Panc1 (cell line): Measurements from ENCODE around the gene SYTL1. TPM values are rescaled to one million over a fixed set of nuclear protein-coding genes. Genes with fewer than 3 reads are reported as not detected.

ENCODE experiments used
- ATAC-seq: fragments of 200-7000 bp; cut with Tn5 transposase; 2 replicates; pipeline ENCODE4 v1.9.1; 2020; ENCODE audit warnings: mild to moderate bottlenecking, moderate library complexity
- BruUV-seq: library from RNA; stranded (reverse); fragments of 400-500 nt; replicated peaks from 2 replicates; lab custom pipeline; 2021; lab: Mats Ljungman, UMichigan
- CTCF ChIA-PET: fragments of 300-600 bp; sonication (Branson Sonifier 250); formaldehyde crosslinking; loops from one replicate; lab custom pipeline; 2022; ENCODE audit warnings: antibody characterized with exemption; lab: Charles Lee
- POLR2A ChIA-PET: fragments of 300-600 bp; sonication (Branson Sonifier 250); formaldehyde crosslinking; loops from one replicate; lab custom pipeline; 2022; ENCODE audit warnings: antibody characterized with exemption; lab: Charles Lee
- DNase-seq: peaks from one replicate; pipeline ENCODE4 v3.0.0-alpha.2; 2010; ENCODE audit warnings: low read depth, low spot score
- H3K27ac ChIP-seq: 2 replicates; pipeline ENCODE4 v1.5.1; 2011; ENCODE audit warnings: mild to moderate bottlenecking, low read length, inconsistent platforms
- H3K27me3 ChIP-seq: fragments of 200-500 bp; sonication (Bioruptor generic); 2 replicates; pipeline ENCODE4 v1.6.0; 2014; ENCODE audit warnings: low read length, inconsistent platforms; ENCODE audit not compliant: control insufficient read depth, insufficient read depth
- H3K36me3 ChIP-seq: fragments of 200-500 bp; sonication (Bioruptor generic); 2 replicates; pipeline ENCODE4 v1.5.1; 2014; ENCODE audit warnings: inconsistent platforms, mild to moderate bottlenecking, low read length, moderate library complexity; ENCODE audit not compliant: control insufficient read depth, insufficient read depth
- H3K4me1 ChIP-seq: 2 replicates; pipeline ENCODE4 v1.5.1; 2011; ENCODE audit warnings: inconsistent platforms, mild to moderate bottlenecking, low read length, moderate library complexity; ENCODE audit not compliant: control insufficient read depth, insufficient read depth
- H3K4me3 ChIP-seq, 2 experiments: 2 replicates each; pipeline ENCODE4 v1.5.1; 2011 to 2012; ENCODE audit warnings: low read depth in 2 of 2, low read length in 2 of 2, mild to moderate bottlenecking in 2 of 2, inconsistent platforms in 1 of 2, moderate library complexity in 1 of 2
- H3K9me3 ChIP-seq: fragments of 200-500 bp; sonication (Bioruptor generic); 2 replicates; pipeline ENCODE4 v1.5.1; 2014; ENCODE audit warnings: low read depth, mild to moderate bottlenecking, inconsistent platforms, low read length, moderate library complexity; ENCODE audit not compliant: control insufficient read depth, insufficient read depth
- SIN3A ChIP-seq: IDR thresholded peaks from 2 replicates; pipeline ENCODE4 v1.6.1; 2012; ENCODE audit warnings: low read depth, mild to moderate bottlenecking, low read length, moderate library complexity, borderline replicate concordance; ENCODE audit not compliant: insufficient read depth
- in situ Hi-C: cut with HindIII; loops from 2 replicates; pipeline ENCODE4 v1.10.0; 2016; ENCODE audit warnings: low sequenced_read_pairs, low pct_unique_long_range_greater_than_20kb
- intact Hi-C: fragments of 100-400 bp; cut with micrococcal nuclease; formaldehyde crosslinking; loops from one replicate; pipeline ENCODE4 v1.10.0; 2022; ENCODE audit not compliant: unreplicated experiment
- total RNA-seq: library from RNA; stranded (reverse); gene quantifications from one replicate; pipeline ENCODE4 v1.2.1, GENCODE V29; 2021; ENCODE audit not compliant: unreplicated experiment
- TF ChIP-seq, protein P1 (sequence below), 2 experiments: IDR thresholded peaks; 2 replicates each; pipeline ENCODE4 v1.6.1; 2011 to 2012; ENCODE audit warnings: low read depth in 2 of 2, control low read depth in 1 of 2, low read length in 1 of 2, mild to moderate bottlenecking in 1 of 2, moderate library complexity in 1 of 2; ENCODE audit not compliant: insufficient read depth in 1 of 2
- TF ChIP-seq, protein P2 (sequence below): fragments of 450-650 bp; IDR thresholded peaks from 2 replicates; pipeline ENCODE4 v1.5.1; 2017; ENCODE audit warnings: mild to moderate bottlenecking

Gene SYTL1
- total RNA-seq, 1 experiment from 2014 or later, result 2.4 TPM

DNA sequence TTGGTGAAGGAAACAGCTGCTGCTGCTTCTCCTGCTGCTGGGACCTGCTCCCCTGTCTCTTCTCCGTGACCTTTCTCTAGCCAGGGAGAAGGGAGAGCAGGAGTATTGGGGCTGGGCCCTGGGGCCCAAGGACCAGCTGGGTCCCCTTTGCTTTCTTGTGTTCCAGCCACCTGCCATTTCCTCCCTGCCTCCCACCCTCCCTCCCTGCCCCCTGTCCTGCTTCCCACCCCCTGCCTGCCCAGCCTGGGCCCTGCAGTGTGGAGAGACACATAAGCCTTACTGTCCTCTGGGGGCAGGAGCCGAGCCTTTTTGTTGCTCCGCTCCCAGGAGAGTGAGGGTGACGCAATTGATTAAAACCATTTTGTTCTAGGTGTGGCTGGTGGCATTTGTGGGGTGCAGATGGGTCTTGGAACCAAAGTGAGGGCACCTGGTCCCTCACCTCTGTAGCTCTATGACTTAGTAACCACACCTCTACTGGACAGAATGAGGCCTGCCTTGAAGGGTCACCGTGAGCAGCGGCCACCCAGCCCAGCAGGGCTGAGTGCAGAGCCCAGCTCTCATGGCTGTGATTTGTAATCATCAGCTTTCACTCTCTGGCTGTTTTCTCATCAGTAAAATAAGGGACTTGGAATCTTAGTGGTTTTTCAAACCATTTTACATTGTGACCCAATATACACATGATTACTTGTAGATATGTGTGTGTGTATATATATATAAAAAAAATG lies 33.8 kb upstream of the SYTL1 start:
- Histone ChIP-seq H3K36me3 (no peaks in the 10 kb centered on the region), H3K9me3 (no peaks in the 10 kb centered on the region), H3K27me3 (no peaks in the 10 kb centered on the region), H3K4me1 (no peaks in the 10 kb centered on the region), H3K4me3 (no peak overlapping the region), H3K27ac (no peak overlapping the region)
- ChIA-PET POLR2A (no interaction called here), CTCF (no interaction called here)
- in situ Hi-C loops, result no loop called here
- TF ChIP-seq, protein P1, sequence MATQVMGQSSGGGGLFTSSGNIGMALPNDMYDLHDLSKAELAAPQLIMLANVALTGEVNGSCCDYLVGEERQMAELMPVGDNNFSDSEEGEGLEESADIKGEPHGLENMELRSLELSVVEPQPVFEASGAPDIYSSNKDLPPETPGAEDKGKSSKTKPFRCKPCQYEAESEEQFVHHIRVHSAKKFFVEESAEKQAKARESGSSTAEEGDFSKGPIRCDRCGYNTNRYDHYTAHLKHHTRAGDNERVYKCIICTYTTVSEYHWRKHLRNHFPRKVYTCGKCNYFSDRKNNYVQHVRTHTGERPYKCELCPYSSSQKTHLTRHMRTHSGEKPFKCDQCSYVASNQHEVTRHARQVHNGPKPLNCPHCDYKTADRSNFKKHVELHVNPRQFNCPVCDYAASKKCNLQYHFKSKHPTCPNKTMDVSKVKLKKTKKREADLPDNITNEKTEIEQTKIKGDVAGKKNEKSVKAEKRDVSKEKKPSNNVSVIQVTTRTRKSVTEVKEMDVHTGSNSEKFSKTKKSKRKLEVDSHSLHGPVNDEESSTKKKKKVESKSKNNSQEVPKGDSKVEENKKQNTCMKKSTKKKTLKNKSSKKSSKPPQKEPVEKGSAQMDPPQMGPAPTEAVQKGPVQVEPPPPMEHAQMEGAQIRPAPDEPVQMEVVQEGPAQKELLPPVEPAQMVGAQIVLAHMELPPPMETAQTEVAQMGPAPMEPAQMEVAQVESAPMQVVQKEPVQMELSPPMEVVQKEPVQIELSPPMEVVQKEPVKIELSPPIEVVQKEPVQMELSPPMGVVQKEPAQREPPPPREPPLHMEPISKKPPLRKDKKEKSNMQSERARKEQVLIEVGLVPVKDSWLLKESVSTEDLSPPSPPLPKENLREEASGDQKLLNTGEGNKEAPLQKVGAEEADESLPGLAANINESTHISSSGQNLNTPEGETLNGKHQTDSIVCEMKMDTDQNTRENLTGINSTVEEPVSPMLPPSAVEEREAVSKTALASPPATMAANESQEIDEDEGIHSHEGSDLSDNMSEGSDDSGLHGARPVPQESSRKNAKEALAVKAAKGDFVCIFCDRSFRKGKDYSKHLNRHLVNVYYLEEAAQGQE (IDR thresholded peaks at IDR 0.05; ENCODE audit: insufficient read depth in 1 of 2, low read depth in 2 of 2, low read length in 1 of 2), result no peak
- TF ChIP-seq SIN3A, result no peak
- ATAC-seq (no peak), DNase-seq (no peak)
- no TSS peak for BruUV-seq
- intact Hi-C loops, result no loop called here

DNA sequence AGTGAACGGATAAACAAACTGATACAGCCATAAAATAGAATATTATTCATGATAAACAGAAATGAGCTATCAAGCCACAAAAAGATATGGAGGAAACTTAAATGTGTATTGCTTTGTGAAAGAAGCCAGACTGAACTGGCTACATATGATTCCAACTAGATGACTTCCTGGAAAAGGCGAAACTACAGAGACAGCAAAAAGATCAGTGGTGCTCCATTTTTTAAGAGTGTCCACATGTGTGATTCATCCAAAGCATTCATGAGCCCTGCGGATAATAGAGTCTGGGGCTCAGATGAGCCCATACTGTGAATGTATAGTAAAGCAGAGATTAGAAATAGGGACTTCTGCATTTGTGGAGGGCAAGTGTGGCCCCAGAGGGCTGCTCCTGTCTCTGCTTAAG lies 27.7 kb upstream of the SYTL1 start:
- ATAC-seq (no peak), DNase-seq (no peak)
- no peaks in the 10 kb centered on the region for H3K36me3 ChIP-seq
- no peaks in the 10 kb centered on the region for H3K9me3 ChIP-seq
- ChIA-PET POLR2A (no interaction called here), CTCF (no interaction called here)
- no TSS peak for BruUV-seq
- intact Hi-C loops, result no loop called here
- no peak overlapping the region for H3K4me3 ChIP-seq
- no peak overlapping the region for H3K27ac ChIP-seq
- in situ Hi-C loops, result no loop called here
- H3K27me3 ChIP-seq, result no peaks in the 10 kb centered on the region
- TF ChIP-seq, protein P2, sequence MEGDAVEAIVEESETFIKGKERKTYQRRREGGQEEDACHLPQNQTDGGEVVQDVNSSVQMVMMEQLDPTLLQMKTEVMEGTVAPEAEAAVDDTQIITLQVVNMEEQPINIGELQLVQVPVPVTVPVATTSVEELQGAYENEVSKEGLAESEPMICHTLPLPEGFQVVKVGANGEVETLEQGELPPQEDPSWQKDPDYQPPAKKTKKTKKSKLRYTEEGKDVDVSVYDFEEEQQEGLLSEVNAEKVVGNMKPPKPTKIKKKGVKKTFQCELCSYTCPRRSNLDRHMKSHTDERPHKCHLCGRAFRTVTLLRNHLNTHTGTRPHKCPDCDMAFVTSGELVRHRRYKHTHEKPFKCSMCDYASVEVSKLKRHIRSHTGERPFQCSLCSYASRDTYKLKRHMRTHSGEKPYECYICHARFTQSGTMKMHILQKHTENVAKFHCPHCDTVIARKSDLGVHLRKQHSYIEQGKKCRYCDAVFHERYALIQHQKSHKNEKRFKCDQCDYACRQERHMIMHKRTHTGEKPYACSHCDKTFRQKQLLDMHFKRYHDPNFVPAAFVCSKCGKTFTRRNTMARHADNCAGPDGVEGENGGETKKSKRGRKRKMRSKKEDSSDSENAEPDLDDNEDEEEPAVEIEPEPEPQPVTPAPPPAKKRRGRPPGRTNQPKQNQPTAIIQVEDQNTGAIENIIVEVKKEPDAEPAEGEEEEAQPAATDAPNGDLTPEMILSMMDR, result no peak
- TF ChIP-seq, protein P1 (IDR thresholded peaks at IDR 0.05; ENCODE audit: insufficient read depth in 1 of 2, low read depth in 2 of 2, low read length in 1 of 2), result no peak
- TF ChIP-seq SIN3A, result no peak
- no peaks in the 10 kb centered on the region for H3K4me1 ChIP-seq
